ENCODE data around the gene KIF1B. TPM values are rescaled to one million over a fixed set of nuclear protein-coding genes. Genes with fewer than 3 reads are reported as not detected.
"Not testable (repeated sequence)": the region's sequence is repeated elsewhere in the genome, so short reads cannot be mapped to it uniquely, and the experiment has no call there.

Gene KIF1B
- total RNA-seq, 2 experiments from 2014 or later = 14.1 to 15.6 TPM

GRCh38 chr1:10200620-10201019 lies 9.8 kb upstream of the KIF1B start:
- Mint-ChIP-seq H3K4me1 (no peaks in the 10 kb centered on the region), H3K36me3 (ENCODE audit: low read depth) (no peaks in the 10 kb centered on the region), H3K27me3 (peaks cover 15% of the 10 kb centered on the region), H3K27ac (no peak overlapping the region), H3K4me3 (no peak overlapping the region), H3K9me3 (no peaks in the 10 kb centered on the region)
- CTCF ChIA-PET = interaction anchor here (2.5 kb wide), 1 partner anchor 10 kb away, joined by 18 read pairs; the partner anchor contains the start of gene KIF1B
- POLR2A ChIA-PET = no interaction called here
- no peak for DNase-seq

GRCh38 chr1:10204003-10204642 lies 6.2 kb upstream of the KIF1B start:
- H3K9me3 Mint-ChIP-seq = no peaks in the 10 kb centered on the region
- H3K27ac Mint-ChIP-seq = no peak overlapping the region
- H3K4me3 Mint-ChIP-seq = no peak overlapping the region
- DNase-seq = no peak
- ChIA-PET POLR2A (no interaction called here), CTCF (no interaction called here)
- H3K36me3 Mint-ChIP-seq (ENCODE audit: low read depth) = no peaks in the 10 kb centered on the region
- H3K27me3 Mint-ChIP-seq = peaks cover 6% of the 10 kb centered on the region
- peaks cover under 1% of the 10 kb centered on the region for H3K4me1 Mint-ChIP-seq

- POLR2A ChIA-PET; H3K36me3 Mint-ChIP-seq (ENCODE audit: low read depth); DNase-seq; H3K4me3 Mint-ChIP-seq; H3K27ac Mint-ChIP-seq; H3K9me3 Mint-ChIP-seq; H3K4me1 Mint-ChIP-seq; H3K27me3 Mint-ChIP-seq: not testable (repeated sequence)
- CTCF ChIA-PET = interaction anchor here (0.6 kb wide), 1 partner anchor 85 kb away, joined by 3 read pairs; no protein-coding TSS in a partner anchor
These were observed 5.2 kb upstream of the KIF1B start for GRCh38 chr1:10205206-10205605.

GRCh38 chr1:10207810-10208209 lies 2.6 kb upstream of the KIF1B start:
- POLR2A ChIA-PET = interaction anchor here (0.5 to 0.6 kb wide), 2 partner anchors 42 to 263 kb away, joined by 3 read pairs; no protein-coding TSS in a partner anchor
- H3K4me3 Mint-ChIP-seq = no peak overlapping the region

GRCh38 chr1:10208537-10208936 lies 1.8 kb upstream of the KIF1B start:
- peaks cover 28% of the 10 kb centered on the region for H3K4me1 Mint-ChIP-seq
- POLR2A ChIA-PET = interaction anchor here (0.6 kb wide), 2 partner anchors 43 to 208 kb away, joined by 3 read pairs; no protein-coding TSS in a partner anchor
- H3K36me3 Mint-ChIP-seq (ENCODE audit: low read depth) = no peaks in the 10 kb centered on the region
- peaks cover 2% of the 10 kb centered on the region for H3K27me3 Mint-ChIP-seq
- H3K27ac Mint-ChIP-seq = no peak overlapping the region
- H3K4me3 Mint-ChIP-seq = peak overlapping the region; percentile 1
- DNase-seq = no peak
- CTCF ChIA-PET = interaction anchor here (1.4 to 2.2 kb wide), 7 partner anchors 13 to 226 kb away, joined by 3 to 19 read pairs (median 4); no protein-coding TSS in a partner anchor
- H3K9me3 Mint-ChIP-seq = no peaks in the 10 kb centered on the region

More at GRCh38 chr1:10207810-10208209, 2.6 kb upstream of the KIF1B start:
- H3K27ac Mint-ChIP-seq = no peak overlapping the region
- DNase-seq = no peak
- H3K27me3 Mint-ChIP-seq = peaks cover 2% of the 10 kb centered on the region
- no peaks in the 10 kb centered on the region for H3K36me3 Mint-ChIP-seq (ENCODE audit: low read depth)
- CTCF ChIA-PET = interaction anchor here (1.6 to 1.7 kb wide), 2 partner anchors 26 to 222 kb away, joined by 3 to 4 read pairs; no protein-coding TSS in a partner anchor
- peaks cover 23% of the 10 kb centered on the region for H3K4me1 Mint-ChIP-seq
- H3K9me3 Mint-ChIP-seq = no peaks in the 10 kb centered on the region

- Mint-ChIP-seq H3K4me3 (peak overlapping the region; percentile 88), H3K36me3 (ENCODE audit: low read depth) (no peaks in the 10 kb centered on the region), H3K27ac (peak overlapping the region; percentile 74), H3K4me1 (peaks cover 30% of the 10 kb centered on the region), H3K27me3 (no peaks in the 10 kb centered on the region), H3K9me3 (no peaks in the 10 kb centered on the region)
- CTCF ChIA-PET = interaction anchor here (0.6 to 2.2 kb wide), 39 partner anchors 9 to 583 kb away, joined by 3 to 19 read pairs (median 4); partner anchors contain the start of gene CENPS
- POLR2A ChIA-PET = no interaction called here
- no peak for DNase-seq
These were observed 823 bp upstream of the KIF1B start for GRCh38 chr1:10209590-10209904.

GRCh38 chr1:10210841-10211804 lies 753 bp downstream of the KIF1B start:
- ChIA-PET POLR2A (no interaction called here), CTCF (interaction anchor here (0.6 to 2.2 kb wide), 42 partner anchors 8 to 300 kb away, joined by 3 to 19 read pairs (median 4); partner anchors contain the start of gene CENPS)
- no peaks in the 10 kb centered on the region for H3K9me3 Mint-ChIP-seq
- no peaks in the 10 kb centered on the region for H3K36me3 Mint-ChIP-seq (ENCODE audit: low read depth)
- peak overlapping the region; percentile 43 for H3K27ac Mint-ChIP-seq
- no peaks in the 10 kb centered on the region for H3K27me3 Mint-ChIP-seq
- H3K4me1 Mint-ChIP-seq = peaks cover 39% of the 10 kb centered on the region
- peak overlapping the region; percentile 63 for H3K4me3 Mint-ChIP-seq
- no peak for DNase-seq

GRCh38 chr1:10211805-10212410 lies 1.5 kb downstream of the KIF1B start:
- ChIA-PET POLR2A (no interaction called here), CTCF (interaction anchor here (0.6 to 1.4 kb wide), 5 partner anchors 9 to 274 kb away, joined by 3 to 5 read pairs (median 3); no protein-coding TSS in a partner anchor)
- H3K9me3 Mint-ChIP-seq = no peaks in the 10 kb centered on the region
- peak overlapping the region; percentile 63 for H3K4me3 Mint-ChIP-seq
- peak overlapping the region; percentile 43 for H3K27ac Mint-ChIP-seq
- H3K36me3 Mint-ChIP-seq (ENCODE audit: low read depth) = no peaks in the 10 kb centered on the region
- DNase-seq = no peak
- H3K27me3 Mint-ChIP-seq = no peaks in the 10 kb centered on the region
- peaks cover 46% of the 10 kb centered on the region for H3K4me1 Mint-ChIP-seq

GRCh38 chr1:10212476-10212875 lies 2.1 kb downstream of the KIF1B start:
- POLR2A ChIA-PET = interaction anchor here (0.6 kb wide), 1 partner anchor 109 kb away, joined by 4 read pairs; no protein-coding TSS in a partner anchor
- H3K27ac Mint-ChIP-seq = no peak overlapping the region
- H3K4me1 Mint-ChIP-seq = peaks cover 46% of the 10 kb centered on the region
- no peak for DNase-seq
- no peaks in the 10 kb centered on the region for H3K36me3 Mint-ChIP-seq (ENCODE audit: low read depth)
- H3K4me3 Mint-ChIP-seq = peak overlapping the region; percentile 63
- CTCF ChIA-PET = interaction anchor here (1.1 to 1.4 kb wide), 2 partner anchors 15 to 97 kb away, joined by 3 read pairs; no protein-coding TSS in a partner anchor
- H3K27me3 Mint-ChIP-seq = no peaks in the 10 kb centered on the region
- no peaks in the 10 kb centered on the region for H3K9me3 Mint-ChIP-seq

- Mint-ChIP-seq H3K4me1 (peaks cover 54% of the 10 kb centered on the region), H3K4me3 (no peak overlapping the region), H3K9me3 (no peaks in the 10 kb centered on the region), H3K27me3 (no peaks in the 10 kb centered on the region), H3K27ac (no peak overlapping the region), H3K36me3 (ENCODE audit: low read depth) (no peaks in the 10 kb centered on the region)
- POLR2A ChIA-PET = interaction anchor here (0.6 kb wide), 1 partner anchor 181 kb away, joined by 4 read pairs; no protein-coding TSS in a partner anchor
- CTCF ChIA-PET = interaction anchor here (1.1 to 1.5 kb wide), 2 partner anchors 24 to 96 kb away, joined by 3 read pairs; no protein-coding TSS in a partner anchor
- DNase-seq = no peak
These were observed 2.9 kb downstream of the KIF1B start for GRCh38 chr1:10213186-10213705.

GRCh38 chr1:10216090-10216749 lies 5.8 kb downstream of the KIF1B start:
- ChIA-PET CTCF (interaction anchor here (0.6 to 1.1 kb wide), 2 partner anchors 45 to 214 kb away, joined by 4 to 5 read pairs; partner anchors contain the start of gene CENPS), POLR2A (no interaction called here)
- Mint-ChIP-seq H3K9me3 (no peaks in the 10 kb centered on the region), H3K27ac (peak overlapping the region; percentile 59), H3K4me1 (peaks cover 44% of the 10 kb centered on the region), H3K27me3 (no peaks in the 10 kb centered on the region), H3K36me3 (ENCODE audit: low read depth) (no peaks in the 10 kb centered on the region), H3K4me3 (peak overlapping the region; percentile 60)
- DNase-seq = no peak
